SK-N-MC (cell line): ENCODE measurements around the gene EHD3.

ENCODE experiments used
- EZH2 ChIP-seq: fragments of 200-600 bp; sonication (generic); IDR thresholded peaks from one replicate; pipeline ENCODE4 v1.6.1; 2017; ENCODE audit warnings: antibody characterized with exemption
- FOXP2 ChIP-seq: optimal IDR thresholded peaks from 2 replicates; pipeline ENCODE3; 2011; ENCODE audit warnings: mild to moderate bottlenecking, moderate library complexity; ENCODE audit not compliant: insufficient read depth; ENCODE audit errors: extremely low read length, control extremely low read depth
- POLR2AphosphoS5 ChIP-seq: IDR thresholded peaks from 2 replicates; pipeline ENCODE4 v1.6.1; 2012; ENCODE audit warnings: mild to moderate bottlenecking, low read depth, low read length, borderline replicate concordance

- no peak for TF ChIP-seq EZH2
- TF ChIP-seq POLR2AphosphoS5, result no peak
- TF ChIP-seq FOXP2, result no peak
Measured at GRCh38 chr2:31271851-31272267, 37.9 kb downstream of the EHD3 start.
